Left ventricle myocardium inferior (tissue), 1 donor: Measurements from ENCODE around the gene SLC1A4. TPM values are rescaled to one million over a fixed set of nuclear protein-coding genes. Genes with fewer than 3 reads are reported as not detected.

ENCODE experiments used
- DNase-seq: peaks from one replicate; pipeline ENCODE4 v3.0.0-alpha.2; 2020
- H3K27ac ChIP-seq: fragments of 200-600 bp; replicated peaks from 2 replicates; pipeline ENCODE4 v1.8.0; 2021
- H3K27me3 ChIP-seq: fragments of 200-600 bp; 2 replicates; pipeline ENCODE4 v1.8.0; 2021; ENCODE audit warnings: low read depth
- H3K36me3 ChIP-seq: fragments of 200-600 bp; 2 replicates; pipeline ENCODE4 v1.8.0; 2021
- H3K4me1 ChIP-seq: fragments of 200-600 bp; 2 replicates; pipeline ENCODE4 v1.8.0; 2021
- H3K4me3 ChIP-seq: fragments of 200-600 bp; 2 replicates; pipeline ENCODE4 v1.8.0; 2021; ENCODE audit warnings: mild to moderate bottlenecking, moderate library complexity
- H3K9me3 ChIP-seq: fragments of 200-600 bp; replicated peaks from 2 replicates; pipeline ENCODE4 v1.8.0; 2021
- intact Hi-C: fragments of 100-400 bp; cut with micrococcal nuclease; formaldehyde crosslinking; loops from one replicate; pipeline ENCODE4 v1.11.0; 2022
- total RNA-seq: library from RNA; stranded (reverse); fragmentation: NEBNext Ultra II Directional; extraction: Animal tissue kit (Norgen Biotek cat#: 25700); gene quantifications from one replicate; pipeline ENCODE4 v1.2.1, GENCODE V29; 2021
- TF ChIP-seq, protein P1 (sequence below): fragments of 200-600 bp; IDR thresholded peaks from 2 replicates; pipeline ENCODE4 v1.8.0; 2021; ENCODE audit warnings: antibody characterized with exemption, mild to moderate bottlenecking, borderline replicate concordance
- donor health status: DM: no; HTN: yes; CAD: no; lungs with severe emphysema.

The SLC1A4 gene
- total RNA-seq, 1 donor from 2014 or later = 13.2 TPM

DNA sequence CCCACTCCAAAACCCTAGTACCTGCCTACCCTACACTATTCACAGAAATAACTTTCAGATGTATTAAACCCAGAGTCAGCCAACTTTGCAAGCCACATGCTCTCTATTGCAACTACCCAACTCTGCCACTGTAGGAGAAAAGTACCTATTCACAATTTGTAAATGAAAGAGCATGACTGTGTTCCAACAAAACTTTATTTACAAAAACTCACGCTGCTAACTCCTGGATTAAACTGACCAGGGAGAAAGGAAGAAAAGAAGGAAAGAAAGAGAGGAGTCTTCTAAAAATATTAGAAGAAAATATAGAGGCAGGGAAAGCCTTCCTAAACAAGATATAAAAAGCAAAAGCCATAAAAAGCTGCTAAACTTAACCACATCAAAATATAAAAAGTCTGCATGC lies 24.6 kb downstream of the SLC1A4 start:
- DNase-seq = no peak
- Histone ChIP-seq H3K4me3 (no peak overlapping the region), H3K9me3 (no peaks in the 10 kb centered on the region), H3K27me3 (no peaks in the 10 kb centered on the region), H3K36me3 (peaks cover 33% of the 10 kb centered on the region), H3K27ac (no peak overlapping the region), H3K4me1 (peaks cover 9% of the 10 kb centered on the region)
- TF ChIP-seq, protein P1, sequence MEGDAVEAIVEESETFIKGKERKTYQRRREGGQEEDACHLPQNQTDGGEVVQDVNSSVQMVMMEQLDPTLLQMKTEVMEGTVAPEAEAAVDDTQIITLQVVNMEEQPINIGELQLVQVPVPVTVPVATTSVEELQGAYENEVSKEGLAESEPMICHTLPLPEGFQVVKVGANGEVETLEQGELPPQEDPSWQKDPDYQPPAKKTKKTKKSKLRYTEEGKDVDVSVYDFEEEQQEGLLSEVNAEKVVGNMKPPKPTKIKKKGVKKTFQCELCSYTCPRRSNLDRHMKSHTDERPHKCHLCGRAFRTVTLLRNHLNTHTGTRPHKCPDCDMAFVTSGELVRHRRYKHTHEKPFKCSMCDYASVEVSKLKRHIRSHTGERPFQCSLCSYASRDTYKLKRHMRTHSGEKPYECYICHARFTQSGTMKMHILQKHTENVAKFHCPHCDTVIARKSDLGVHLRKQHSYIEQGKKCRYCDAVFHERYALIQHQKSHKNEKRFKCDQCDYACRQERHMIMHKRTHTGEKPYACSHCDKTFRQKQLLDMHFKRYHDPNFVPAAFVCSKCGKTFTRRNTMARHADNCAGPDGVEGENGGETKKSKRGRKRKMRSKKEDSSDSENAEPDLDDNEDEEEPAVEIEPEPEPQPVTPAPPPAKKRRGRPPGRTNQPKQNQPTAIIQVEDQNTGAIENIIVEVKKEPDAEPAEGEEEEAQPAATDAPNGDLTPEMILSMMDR = no peak
- intact Hi-C loops = no loop called here

DNA sequence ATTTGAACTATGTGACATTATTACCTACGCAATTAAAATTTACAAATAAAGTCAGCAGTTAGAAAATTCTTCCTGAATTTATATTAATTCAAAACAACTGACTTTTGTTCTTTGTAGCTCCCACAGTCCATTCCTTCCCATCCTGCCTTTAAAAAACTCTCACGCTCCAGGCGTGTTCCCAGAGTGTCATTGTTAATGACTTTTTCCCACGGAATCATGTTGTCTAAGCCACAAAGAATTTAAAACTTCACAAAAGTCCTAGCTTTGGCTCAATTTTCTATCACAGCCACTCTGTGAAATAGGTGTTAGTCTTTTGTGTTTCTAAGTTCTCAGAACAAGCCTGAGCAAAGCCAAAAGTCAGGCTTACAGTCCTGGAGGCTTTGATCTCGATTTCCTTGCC lies 26.5 kb downstream of the SLC1A4 start:
- H3K4me3 ChIP-seq = no peak overlapping the region
- intact Hi-C loops = no loop called here
- DNase-seq = no peak
- TF ChIP-seq, protein P1 = no peak
- H3K27me3 ChIP-seq = no peaks in the 10 kb centered on the region
- H3K4me1 ChIP-seq = peaks cover 9% of the 10 kb centered on the region
- peaks cover 46% of the 10 kb centered on the region for H3K36me3 ChIP-seq
- H3K27ac ChIP-seq = no peak overlapping the region
- H3K9me3 ChIP-seq = no peaks in the 10 kb centered on the region

DNA sequence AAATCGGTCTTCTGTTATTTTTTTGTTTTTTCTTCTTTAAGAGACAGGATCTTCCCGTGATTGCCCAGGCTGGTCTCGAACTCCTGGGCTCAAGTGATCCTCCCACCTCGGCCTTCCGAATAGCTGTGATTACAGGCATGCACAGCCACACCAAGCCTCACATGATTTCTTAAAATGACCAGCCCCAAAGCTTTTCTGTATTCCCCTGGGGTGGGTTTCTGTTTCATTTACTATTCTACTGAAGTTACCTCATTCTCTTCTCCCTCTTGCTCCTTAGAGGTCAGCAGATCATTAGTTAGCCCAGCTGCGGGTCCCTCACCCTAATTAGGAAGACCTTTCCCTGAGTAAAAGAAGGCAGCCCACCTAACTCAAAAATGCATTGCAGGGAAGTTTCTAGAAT lies 27.6 kb downstream of the SLC1A4 start:
- Histone ChIP-seq H3K4me3 (no peak overlapping the region), H3K27ac (peak overlapping the region; percentile 17), H3K36me3 (peaks cover 52% of the 10 kb centered on the region), H3K4me1 (peaks cover 9% of the 10 kb centered on the region), H3K9me3 (no peaks in the 10 kb centered on the region), H3K27me3 (no peaks in the 10 kb centered on the region)
- intact Hi-C loops = no loop called here
- TF ChIP-seq, protein P1 = no peak
- no peak for DNase-seq

DNA sequence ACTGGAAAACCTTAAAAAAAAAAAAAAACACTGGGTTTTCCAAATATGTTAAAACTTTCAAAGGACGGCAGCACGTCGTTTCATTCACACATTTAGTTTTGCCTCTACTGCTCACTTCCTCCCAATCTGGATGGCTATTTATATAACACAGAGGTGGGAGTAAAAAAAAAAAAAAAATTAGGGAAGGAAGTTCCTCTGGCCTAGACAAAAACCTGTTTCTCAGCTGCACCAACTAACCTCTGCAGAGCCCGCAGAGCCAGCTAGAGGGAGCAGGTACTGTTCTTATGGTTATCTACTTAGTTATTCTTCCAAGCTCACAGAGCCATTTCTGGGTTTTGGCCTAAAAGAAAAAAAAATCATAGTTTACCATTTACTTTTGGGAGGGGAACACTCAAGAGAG lies 28.1 kb downstream of the SLC1A4 start:
- TF ChIP-seq, protein P1 = peak; percentile 56
- Histone ChIP-seq H3K36me3 (peaks cover 58% of the 10 kb centered on the region), H3K9me3 (no peaks in the 10 kb centered on the region), H3K4me1 (peaks cover 9% of the 10 kb centered on the region), H3K4me3 (no peak overlapping the region), H3K27me3 (no peaks in the 10 kb centered on the region), H3K27ac (peak overlapping the region; percentile 17)
- intact Hi-C loops = no loop called here
- DNase-seq = no peak

DNA sequence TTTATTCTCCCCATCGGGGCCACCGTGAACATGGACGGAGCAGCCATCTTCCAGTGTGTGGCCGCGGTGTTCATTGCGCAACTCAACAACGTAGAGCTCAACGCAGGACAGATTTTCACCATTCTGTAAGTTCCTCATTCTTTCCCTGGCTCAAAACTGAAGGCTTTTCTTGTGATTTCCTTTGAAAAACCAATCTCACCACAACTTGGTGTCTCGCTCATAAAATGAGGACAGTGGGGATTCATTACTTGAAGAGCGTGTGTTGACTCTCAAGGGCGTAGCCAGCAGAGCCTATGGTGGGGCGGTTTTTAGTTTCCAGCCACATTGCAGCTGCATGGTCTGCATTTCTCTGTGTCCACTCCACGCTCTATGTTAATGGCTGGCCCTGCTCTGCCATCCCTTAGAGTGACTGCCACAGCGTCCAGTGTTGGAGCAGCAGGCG lies 29.0 kb downstream of the SLC1A4 start:
- TF ChIP-seq, protein P1 = no peak
- Histone ChIP-seq H3K9me3 (no peaks in the 10 kb centered on the region), H3K4me3 (no peak overlapping the region), H3K4me1 (peaks cover 9% of the 10 kb centered on the region), H3K27ac (no peak overlapping the region), H3K36me3 (peaks cover 55% of the 10 kb centered on the region), H3K27me3 (no peaks in the 10 kb centered on the region)
- DNase-seq = peak; percentile 42
- intact Hi-C loops = no loop called here

DNA sequence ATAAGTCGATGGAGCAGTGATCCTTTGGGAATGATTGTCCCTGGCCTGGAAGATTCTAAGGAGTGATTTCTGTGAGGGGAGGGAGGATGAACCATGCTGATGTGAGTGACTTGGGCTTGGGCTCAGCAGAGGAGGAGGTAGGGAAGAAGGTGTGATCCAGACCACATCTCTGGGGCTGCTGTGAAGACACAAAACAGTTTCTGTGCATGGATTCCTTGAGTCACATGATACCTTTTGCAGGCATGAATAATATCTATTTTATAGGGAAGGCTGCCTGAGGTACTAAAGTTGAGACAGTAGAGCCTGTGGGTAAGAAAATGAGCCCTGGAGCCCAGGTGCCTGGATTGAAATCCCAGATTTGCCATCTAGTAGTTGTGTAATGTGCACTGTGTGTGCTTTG lies 29.8 kb downstream of the SLC1A4 start:
- Histone ChIP-seq H3K36me3 (peaks cover 48% of the 10 kb centered on the region), H3K9me3 (no peaks in the 10 kb centered on the region), H3K4me3 (no peak overlapping the region), H3K4me1 (peaks cover 9% of the 10 kb centered on the region), H3K27ac (no peak overlapping the region), H3K27me3 (no peaks in the 10 kb centered on the region)
- TF ChIP-seq, protein P1 = no peak
- no peak for DNase-seq
- intact Hi-C loops = no loop called here
